ENCODE results near the gene TEKT5.

- no peak for TF ChIP-seq POLR2A (conservative IDR thresholded peaks at IDR 0.05)
- TF ChIP-seq BRF1 (IDR thresholded peaks at IDR 0.05; ENCODE audit: borderline replicate concordance, extremely low read depth, insufficient read length) = no peak
- TF ChIP-seq ETS1 (conservative IDR thresholded peaks at IDR 0.05; ENCODE audit: control insufficient read depth, low read depth, low read length) = no peak
- TF ChIP-seq EGR1 (conservative IDR thresholded peaks at IDR 0.05) = no peak
- TF ChIP-seq ZNF512 (tag; IDR thresholded peaks at IDR 0.05) = no peak
- TF ChIP-seq ZKSCAN8 (CRISPR knock-in tag; IDR thresholded peaks at IDR 0.05) = no peak
- no peak for TF ChIP-seq PBX2 (CRISPR knock-in tag; IDR thresholded peaks at IDR 0.05; ENCODE audit: low read depth)
- no peak for TF ChIP-seq PBX2 (tag; conservative IDR thresholded peaks at IDR 0.05; ENCODE audit: low read depth)
- no peak for TF ChIP-seq SMC3 (conservative IDR thresholded peaks at IDR 0.05; ENCODE audit: insufficient read depth, low read depth, low read length)
- TF ChIP-seq ZBTB40 (IDR thresholded peaks at IDR 0.05) = no peak
- TF ChIP-seq ZBTB40 (CRISPR knock-in tag; IDR thresholded peaks at IDR 0.05) = no peak
- TF ChIP-seq BHLHE40 (IDR thresholded peaks at IDR 0.05; ENCODE audit: low read length) = no peak
- TF ChIP-seq TAF1 (IDR thresholded peaks at IDR 0.05; ENCODE audit: control insufficient read depth, extremely low read depth, insufficient read depth, low read length, severe bottlenecking) = no peak
- no peak for TF ChIP-seq ZZZ3 (IDR thresholded peaks at IDR 0.05)
- TF ChIP-seq CTCF (IDR thresholded peaks at IDR 0.05 in 2 of 3, conservative IDR thresholded peaks at IDR 0.05 in 1 of 3; ENCODE audit: insufficient read depth in 2 of 3, low read depth in 1 of 3, low read length in 3 of 3) = no peak
- TF ChIP-seq ATF2 (CRISPR knock-in tag; IDR thresholded peaks at IDR 0.05) = no peak
Observed at GRCh38 chr16:10616419-10616755, 78.3 kb downstream of the TEKT5 start.
